Effector CD8-positive, alpha-beta T cell (primary cell): ENCODE data around the gene CYREN.
A peak's percentile ranks its signal among the peaks of the same experiment; 100 is the strongest.
"Not testable (repeated sequence)": the region's sequence is repeated elsewhere in the genome, so short reads cannot be mapped to it uniquely, and the experiment has no call there.

Experiments used
- DNase-seq: peaks from one replicate; lab custom pipeline; 2025; lab: John Stamatoyannopoulos, UW

CYREN gene

GRCh38 chr7:135159359-135160085 is 11.0 kb downstream of the CYREN start:
- no peak for DNase-seq

- no peak for DNase-seq
Observed at GRCh38 chr7:135158874-135159273, 11.6 kb downstream of the CYREN start.

- DNase-seq: no peak
Observed at GRCh38 chr7:135158141-135158655, 12.3 kb downstream of the CYREN start.

DNA sequence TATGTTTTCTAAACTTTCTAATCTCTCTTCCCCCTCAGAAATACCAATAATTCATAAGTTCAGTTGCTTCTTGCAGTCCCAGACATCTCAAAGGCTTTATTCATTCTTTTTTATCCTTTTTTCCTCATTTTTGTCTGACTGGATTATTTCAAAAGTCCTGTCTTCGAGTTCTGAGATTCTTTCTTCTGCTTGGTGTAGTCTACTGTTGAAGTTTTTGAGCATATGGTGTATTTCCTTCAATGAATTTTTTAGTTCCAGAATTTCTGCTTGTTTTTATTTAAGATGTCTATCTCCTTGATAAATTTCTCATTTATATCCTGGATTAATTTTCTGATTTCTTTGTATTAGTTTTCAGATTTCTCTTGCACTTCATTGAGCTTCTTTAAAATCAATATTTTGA is 14.2 kb downstream of the CYREN start:
- DNase-seq: no peak

GRCh38 chr7:135154734-135155133 is 15.8 kb downstream of the CYREN start:
- DNase-seq: no peak

DNA sequence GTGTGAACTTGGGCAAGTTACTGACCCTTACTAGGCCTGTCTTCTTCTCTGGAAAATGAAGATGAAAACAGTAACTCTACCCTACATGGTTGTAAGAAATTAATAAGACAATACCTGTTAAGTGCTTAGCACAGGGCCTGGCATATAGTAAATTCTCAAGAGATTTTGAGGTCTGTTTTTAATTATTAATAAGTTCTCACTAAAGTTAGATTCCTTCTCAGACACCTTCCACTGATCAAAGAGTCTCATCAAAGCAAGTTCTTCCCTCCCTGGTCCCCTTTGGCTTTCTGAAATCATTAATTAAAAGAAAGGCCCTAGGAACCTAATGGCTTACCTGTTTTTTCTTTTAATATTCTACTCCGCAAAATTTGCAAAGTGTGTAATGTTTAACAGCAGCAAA is 18.1 kb downstream of the CYREN start:
- no peak for DNase-seq

DNA sequence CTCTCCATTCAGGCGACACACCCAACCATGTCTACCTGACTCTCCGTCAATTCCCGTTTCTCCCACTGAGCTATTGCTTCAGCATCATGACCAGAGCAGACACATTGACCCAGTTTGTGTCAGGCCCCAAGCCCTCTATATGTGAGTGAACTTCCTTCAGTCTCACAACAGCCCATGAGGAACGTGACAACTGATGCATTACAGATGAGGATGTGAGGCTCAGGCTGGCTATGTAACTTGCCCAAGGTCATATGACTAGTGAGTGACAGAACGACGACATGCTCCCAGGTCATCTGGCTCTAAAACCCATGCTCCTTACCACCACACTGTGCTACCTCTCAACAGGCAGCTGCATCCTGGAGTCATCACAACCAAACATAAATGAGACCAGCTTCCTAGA is 19.0 kb downstream of the CYREN start:
- no peak for DNase-seq

DNA sequence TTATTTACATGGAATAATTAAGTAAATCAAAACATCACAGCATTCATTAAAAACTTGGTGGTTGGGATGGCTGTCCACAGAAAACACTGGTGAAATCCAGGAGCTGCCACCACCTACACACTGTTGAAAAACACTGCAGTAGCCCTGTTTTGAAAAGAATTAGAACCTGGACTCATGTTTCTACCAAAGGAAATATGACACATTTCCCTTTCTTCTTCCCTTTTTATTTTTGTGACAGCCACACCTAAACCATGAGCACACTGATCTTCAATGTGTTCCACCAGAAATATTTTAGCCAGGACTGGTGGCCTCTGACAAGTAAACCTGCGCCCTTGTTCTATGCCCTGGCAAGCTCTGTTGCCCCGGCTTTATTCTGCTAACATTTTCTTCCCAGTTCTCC is 19.4 kb downstream of the CYREN start:
- no peak for DNase-seq

- DNase-seq: no peak
Observed at GRCh38 chr7:135150072-135150782, 20.3 kb downstream of the CYREN start.

DNA sequence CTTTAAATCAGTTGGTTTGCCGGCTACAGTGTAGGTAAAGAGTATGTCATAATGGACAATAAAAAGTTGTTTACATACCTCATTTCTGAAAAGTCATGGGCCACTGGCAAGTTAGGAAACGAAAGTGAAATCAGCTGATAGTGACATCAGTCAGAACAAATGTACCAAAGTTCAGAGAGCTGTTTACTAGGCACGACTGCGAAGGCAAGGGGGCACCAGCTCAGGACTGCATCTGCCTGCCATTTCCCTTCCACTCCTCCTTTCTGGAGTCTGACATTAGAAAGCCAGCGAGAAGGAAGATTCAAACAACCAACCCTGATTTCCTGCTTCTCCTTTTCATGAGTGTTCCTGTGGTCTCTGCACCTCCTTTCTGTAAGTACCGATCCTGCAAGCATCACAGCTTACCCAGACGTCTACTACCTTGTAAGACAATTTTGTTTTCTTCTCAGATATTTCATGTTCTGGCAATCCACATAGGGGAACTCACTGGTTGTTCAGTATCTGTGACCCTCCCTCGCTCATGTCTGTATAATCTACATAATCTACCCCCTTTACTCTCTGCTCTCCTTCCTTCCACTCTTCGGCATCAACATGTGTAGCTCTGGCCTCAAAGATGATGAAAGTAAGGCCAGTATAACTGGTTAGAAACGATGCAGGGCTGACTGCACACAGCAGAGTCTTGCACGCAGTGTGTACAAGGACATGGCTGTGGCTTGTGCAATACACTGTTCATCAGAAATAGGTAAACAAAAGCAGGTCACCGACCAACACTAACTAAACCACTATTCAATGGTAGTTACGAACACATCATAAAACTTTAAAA is 22.4 kb downstream of the CYREN start, which contains the start of gene TMEM140:
Gene TMEM140 (plus strand): TSS at position 174 of the 823 bp plus-strand sequence. CDS start 16,370 bp downstream, outside the sequence.
- DNase-seq: peak; percentile 16

GRCh38 chr7:135147341-135147898 is 23.1 kb downstream of the CYREN start:
- no peak for DNase-seq

DNA sequence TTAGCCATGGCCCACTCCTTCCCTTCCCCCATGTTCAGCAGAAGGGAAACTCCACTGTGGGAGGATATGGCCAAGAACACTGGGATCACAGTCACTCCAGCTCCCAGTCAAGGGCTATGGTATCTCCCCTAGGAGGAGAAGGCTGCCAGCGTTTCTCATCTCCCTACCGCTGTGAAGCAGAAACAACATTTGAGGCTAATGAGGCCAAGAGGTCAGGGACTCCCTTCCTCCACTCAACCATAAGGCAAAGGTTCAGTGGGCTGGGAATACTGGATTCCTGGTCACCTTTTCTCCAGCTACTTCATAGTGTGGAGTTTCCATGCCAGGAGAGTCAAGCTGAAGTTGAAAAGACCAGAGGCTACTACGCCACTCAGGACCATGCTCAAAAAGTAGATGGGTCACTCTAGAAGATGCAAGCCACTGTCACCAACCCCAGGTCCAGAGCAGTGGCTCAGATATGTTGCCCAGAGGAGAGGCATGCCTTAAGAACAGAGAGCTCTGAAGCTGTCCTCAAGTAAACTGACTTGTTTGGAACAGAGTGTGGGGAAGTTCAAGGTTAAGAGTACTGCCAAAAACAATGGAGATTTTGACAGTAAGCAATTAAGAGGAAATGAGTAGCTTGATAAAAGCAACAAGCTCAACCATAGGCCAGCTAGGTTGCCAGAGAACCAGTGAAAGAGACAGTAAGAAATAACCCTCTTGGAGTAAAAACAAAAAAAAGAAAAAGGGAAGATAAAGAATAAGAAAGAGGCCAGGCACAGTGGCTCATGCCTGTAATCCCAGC is 26.4 kb downstream of the CYREN start:
- no peak for DNase-seq

DNA sequence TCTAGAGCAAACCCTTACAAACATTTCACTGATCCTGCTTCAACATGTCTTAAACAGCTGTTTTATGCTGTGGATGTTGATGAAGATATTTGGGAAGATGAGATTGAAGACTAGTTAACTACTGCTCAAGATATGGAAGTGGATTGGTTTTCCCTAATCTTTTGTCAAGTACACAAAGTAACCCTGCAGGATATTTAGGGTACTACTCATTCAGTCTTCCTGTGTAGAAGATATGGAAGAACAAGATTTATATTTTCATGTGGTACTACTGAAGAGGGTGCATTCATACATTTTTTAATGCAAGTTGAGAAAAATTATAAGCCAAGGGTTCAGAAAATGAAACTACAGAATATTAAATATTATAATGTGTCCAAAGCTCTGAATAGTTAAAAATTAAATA is 40.9 kb downstream of the CYREN start:
- DNase-seq: no peak

- DNase-seq: no peak
Observed at GRCh38 chr7:135128931-135129330, 41.6 kb downstream of the CYREN start.

DNA sequence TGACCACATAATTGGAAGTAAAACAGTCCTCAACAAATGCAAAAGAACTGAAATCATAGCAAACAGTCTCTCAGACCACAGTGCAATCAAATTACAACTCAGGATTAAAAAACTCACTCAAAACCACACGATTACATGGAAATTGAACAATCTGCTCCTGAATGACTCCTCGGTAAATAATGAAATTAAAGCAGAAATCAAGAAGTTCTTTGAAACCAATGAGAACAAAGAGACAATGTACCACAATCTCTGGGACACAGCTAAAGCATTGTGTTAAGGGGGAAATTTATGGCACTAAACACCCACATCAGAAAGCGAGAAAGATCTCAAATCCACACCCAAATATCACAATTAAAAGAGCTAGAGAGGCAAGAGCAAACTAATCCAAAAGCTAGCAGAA is 45.9 kb downstream of the CYREN start:
- DNase-seq: not testable (repeated sequence)

DNA sequence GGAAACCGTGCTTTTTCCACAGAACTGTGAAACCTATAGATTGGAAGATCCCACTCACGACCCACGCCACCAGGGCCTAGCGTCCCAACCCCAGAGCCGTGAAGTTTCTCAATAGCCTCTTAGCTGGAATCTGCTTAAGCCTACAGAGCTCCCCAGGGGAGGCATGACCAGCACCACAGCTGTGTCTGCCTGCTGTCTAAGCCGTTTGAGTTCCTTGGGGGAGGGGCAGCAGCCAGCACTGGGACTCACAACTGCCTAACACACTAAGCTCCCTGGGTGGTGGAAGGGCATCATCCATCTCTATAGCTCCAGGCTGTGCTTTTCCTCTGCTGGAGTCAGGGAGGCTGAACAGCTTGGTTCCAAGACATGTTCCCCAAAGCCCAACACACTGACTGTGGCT is 48.6 kb downstream of the CYREN start:
- no peak for DNase-seq

- DNase-seq: no peak
Observed at GRCh38 chr7:135117096-135117495, 53.4 kb downstream of the CYREN start.
